Adipocyte (in vitro differentiated cells): ENCODE results near the gene PRAMEF20.
"Not testable (repeated sequence)": the region's sequence is repeated elsewhere in the genome, so short reads cannot be mapped to it uniquely, and the experiment has no call there.

Experiments
- DNase-seq: peaks from one replicate; pipeline ENCODE4 v3.0.0-alpha.2; 2015; ENCODE audit warnings: low read depth
- H3K27me3 ChIP-seq: replicated peaks from 2 replicates; pipeline ENCODE4 v1.7.0; 2013; ENCODE audit warnings: mild to moderate bottlenecking, low read length, moderate library complexity; ENCODE audit not compliant: control insufficient read depth, insufficient read depth
- H3K36me3 ChIP-seq: 2 replicates; pipeline ENCODE4 v1.7.0; 2013; ENCODE audit warnings: low read length, mild to moderate bottlenecking, moderate library complexity; ENCODE audit not compliant: control insufficient read depth, insufficient read depth, severe bottlenecking
- H3K4me1 ChIP-seq: 2 replicates; pipeline ENCODE4 v1.7.0; 2013; ENCODE audit warnings: mild to moderate bottlenecking, low read length, moderate library complexity; ENCODE audit not compliant: control insufficient read depth, insufficient read depth
- H3K4me3 ChIP-seq: 2 replicates; pipeline ENCODE4 v1.7.0; 2013; ENCODE audit warnings: mild to moderate bottlenecking, low read length, moderate library complexity
- H3K9ac ChIP-seq: 2 replicates; pipeline ENCODE4 v1.7.0; 2013; ENCODE audit warnings: mild to moderate bottlenecking, low read length, moderate library complexity
- H3K9me3 ChIP-seq: 2 replicates; pipeline ENCODE4 v1.7.0; 2013; ENCODE audit warnings: mild to moderate bottlenecking, low read length, moderate library complexity; ENCODE audit not compliant: control insufficient read depth

Gene PRAMEF20

GRCh38 chr1:13410150-13410549 lies at the start of gene PRAMEF20:
Gene PRAMEF20 (plus strand): TSS chr1:13410450. CDS start chr1:13416355, 5,905 bp downstream.
- H3K36me3 ChIP-seq, H3K9me3 ChIP-seq, H3K27me3 ChIP-seq, DNase-seq, H3K4me3 ChIP-seq, H3K4me1 ChIP-seq, H3K9ac ChIP-seq: not testable (repeated sequence)

- H3K9me3 ChIP-seq, H3K4me3 ChIP-seq, DNase-seq, H3K27me3 ChIP-seq, H3K4me1 ChIP-seq, H3K9ac ChIP-seq, H3K36me3 ChIP-seq: not testable (repeated sequence)
Observed at GRCh38 chr1:13362364-13362763, 47.9 kb upstream of the PRAMEF20 start.

- H3K4me1 ChIP-seq, H3K36me3 ChIP-seq, H3K27me3 ChIP-seq, H3K4me3 ChIP-seq, H3K9me3 ChIP-seq, DNase-seq, H3K9ac ChIP-seq: not testable (repeated sequence)
Observed at GRCh38 chr1:13364928-13365327, 45.3 kb upstream of the PRAMEF20 start.

GRCh38 chr1:13366536-13366935 lies 43.7 kb upstream of the PRAMEF20 start:
- H3K9me3 ChIP-seq, H3K4me3 ChIP-seq, H3K27me3 ChIP-seq, H3K4me1 ChIP-seq, DNase-seq, H3K36me3 ChIP-seq, H3K9ac ChIP-seq: not testable (repeated sequence)

- DNase-seq, H3K36me3 ChIP-seq: not testable (repeated sequence)
Observed at GRCh38 chr1:13368544-13368943, 41.7 kb upstream of the PRAMEF20 start.

GRCh38 chr1:13378983-13379382 lies 31.3 kb upstream of the PRAMEF20 start:
- not testable (repeated sequence) for H3K4me1 ChIP-seq, H3K27me3 ChIP-seq, H3K9me3 ChIP-seq, H3K36me3 ChIP-seq, H3K9ac ChIP-seq, DNase-seq, H3K4me3 ChIP-seq

More at GRCh38 chr1:13368544-13368943, 41.7 kb upstream of the PRAMEF20 start:
- not testable (repeated sequence) for H3K4me1 ChIP-seq, H3K9ac ChIP-seq, H3K27me3 ChIP-seq, H3K4me3 ChIP-seq, H3K9me3 ChIP-seq

- H3K4me3 ChIP-seq, H3K4me1 ChIP-seq, H3K9ac ChIP-seq, H3K27me3 ChIP-seq, H3K9me3 ChIP-seq, H3K36me3 ChIP-seq, DNase-seq: not testable (repeated sequence)
Observed at GRCh38 chr1:13380380-13380779, 29.9 kb upstream of the PRAMEF20 start.

- H3K27me3 ChIP-seq, DNase-seq, H3K36me3 ChIP-seq, H3K9ac ChIP-seq, H3K9me3 ChIP-seq, H3K4me1 ChIP-seq, H3K4me3 ChIP-seq: not testable (repeated sequence)
Observed at GRCh38 chr1:13389332-13389731, 20.9 kb upstream of the PRAMEF20 start, which contains the start of gene PRAMEF17. Gene PRAMEF17 (plus strand): TSS chr1:13389632. CDS start chr1:13389658, 26 bp downstream.

GRCh38 chr1:13393004-13393403 lies 17.2 kb upstream of the PRAMEF20 start:
- not testable (repeated sequence) for H3K9me3 ChIP-seq, H3K36me3 ChIP-seq, H3K4me3 ChIP-seq, DNase-seq, H3K27me3 ChIP-seq, H3K4me1 ChIP-seq, H3K9ac ChIP-seq

- H3K36me3 ChIP-seq, DNase-seq, H3K4me1 ChIP-seq, H3K27me3 ChIP-seq, H3K9me3 ChIP-seq, H3K9ac ChIP-seq, H3K4me3 ChIP-seq: not testable (repeated sequence)
Observed at GRCh38 chr1:13394761-13395160, 15.5 kb upstream of the PRAMEF20 start.

GRCh38 chr1:13395311-13395710 lies 14.9 kb upstream of the PRAMEF20 start:
- H3K27me3 ChIP-seq, H3K36me3 ChIP-seq, H3K9ac ChIP-seq, H3K4me3 ChIP-seq, H3K4me1 ChIP-seq, H3K9me3 ChIP-seq, DNase-seq: not testable (repeated sequence)

- H3K4me3 ChIP-seq: no peak overlapping the region
- no peaks in the 10 kb centered on the region for H3K4me1 ChIP-seq
- no peak overlapping the region for H3K9ac ChIP-seq
- no peaks in the 10 kb centered on the region for H3K27me3 ChIP-seq
- no peak for DNase-seq
- no peaks in the 10 kb centered on the region for H3K36me3 ChIP-seq
- no peaks in the 10 kb centered on the region for H3K9me3 ChIP-seq
Observed at GRCh38 chr1:13407811-13408210, 2.4 kb upstream of the PRAMEF20 start.
